ENCODE results near the gene CPNE1. TPM values are rescaled to one million over a fixed set of nuclear protein-coding genes. Genes with fewer than 3 reads are reported as not detected.

CPNE1 gene
- total and polyA plus RNA-seq, 10 of the 15 experiments (the other 5 are each of a cell fraction or from before 2014, with no cell fraction given) = 84.9 to 209 (median 146) TPM

DNA sequence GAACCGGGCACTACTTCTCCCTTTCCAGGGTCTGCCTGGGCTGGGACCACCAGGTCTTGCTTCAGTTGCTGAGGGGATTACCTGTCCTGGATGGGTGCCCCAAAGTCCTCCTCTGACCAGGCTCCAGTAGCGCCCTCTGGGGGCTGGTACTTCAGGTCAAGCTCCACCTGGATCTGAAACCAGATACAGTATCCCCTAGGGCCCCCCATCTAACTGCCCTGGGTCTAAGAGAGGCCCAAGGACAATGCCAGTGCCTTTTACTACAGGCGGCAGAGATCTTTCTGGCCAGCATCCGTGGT, 60.3 kb downstream of the CPNE1 start:
- no peak overlapping the region for H2AFZ ChIP-seq (ENCODE audit: control insufficient read depth, low read depth, low read length)
- H3K79me2 ChIP-seq (ENCODE audit: control insufficient read depth, insufficient read depth, low read length) = no peaks in the 10 kb centered on the region
- ChIA-PET RAD21 (ENCODE audit: unreplicated experiment) (interaction anchor here (0.5 to 1.0 kb wide), 2 partner anchors 13 to 49 kb away, joined by 4 read pairs; no protein-coding TSS in a partner anchor), CTCF (interaction anchor here (0.5 to 3.8 kb wide), 12 partner anchors 8 to 141 kb away, joined by 3 to 27 read pairs (median 4); partner anchors contain the start of gene SPAG4), POLR2A (interaction anchor here (0.5 to 2.0 kb wide), 2 partner anchors 14 to 138 kb away, joined by 4 read pairs; no protein-coding TSS in a partner anchor), SMC1A (ENCODE audit: uncharacterized antibody, unreplicated experiment) (interaction anchor here (0.7 to 2.0 kb wide), 6 partner anchors 13 to 141 kb away, joined by 3 to 6 read pairs (median 3); no protein-coding TSS in a partner anchor)
- H3K4me3 ChIP-seq = no peak overlapping the region
- BruUV-seq (replicated peaks) = no TSS peak
- no peak overlapping the region for H3K4me2 ChIP-seq (ENCODE audit: control insufficient read depth, insufficient read depth)
- 26% methylated on average over 4 of the region's 4 CpGs for WGBS (ENCODE audit: insufficient coverage, insufficient replicate concordance, low lambda C conversion rate, missing lambda C conversion rate)
- no peaks in the 10 kb centered on the region for H4K20me1 ChIP-seq (ENCODE audit: control insufficient read depth, insufficient read depth)
- in situ Hi-C loops (cut with MboI) (no loop called here), intact Hi-C loops (cut with micrococcal nuclease; ENCODE audit: unreplicated experiment) (loop anchor here (5.0 kb wide), 1 partner anchor 93 kb away; the partner anchor contains the start of genes NFS1 and ROMO1)
- FAIRE-seq = no peak
- H3K27ac ChIP-seq (ENCODE audit: control insufficient read depth, insufficient read depth) = no peak overlapping the region
- DNase-seq (ENCODE audit: low read depth, low spot score) = no peak
- H3K9me3 ChIP-seq (replicated peaks; ENCODE audit: control insufficient read depth, insufficient read depth, low read length) = no peaks in the 10 kb centered on the region
- peak; percentile 42 for ATAC-seq
- peaks cover 9 to 11% of the 10 kb centered on the region in 2 experiments; a peak in 3 of 4 replicates for H3K27me3 ChIP-seq (replicated peaks in 1 of 2; ENCODE audit: control insufficient read depth in 2 of 2, insufficient read depth in 2 of 2, low read length in 1 of 2)
- TF ChIP-seq ZBED1 (IDR thresholded peaks at IDR 0.05; ENCODE audit: borderline replicate concordance) = no peak
- TF ChIP-seq, protein P1, sequence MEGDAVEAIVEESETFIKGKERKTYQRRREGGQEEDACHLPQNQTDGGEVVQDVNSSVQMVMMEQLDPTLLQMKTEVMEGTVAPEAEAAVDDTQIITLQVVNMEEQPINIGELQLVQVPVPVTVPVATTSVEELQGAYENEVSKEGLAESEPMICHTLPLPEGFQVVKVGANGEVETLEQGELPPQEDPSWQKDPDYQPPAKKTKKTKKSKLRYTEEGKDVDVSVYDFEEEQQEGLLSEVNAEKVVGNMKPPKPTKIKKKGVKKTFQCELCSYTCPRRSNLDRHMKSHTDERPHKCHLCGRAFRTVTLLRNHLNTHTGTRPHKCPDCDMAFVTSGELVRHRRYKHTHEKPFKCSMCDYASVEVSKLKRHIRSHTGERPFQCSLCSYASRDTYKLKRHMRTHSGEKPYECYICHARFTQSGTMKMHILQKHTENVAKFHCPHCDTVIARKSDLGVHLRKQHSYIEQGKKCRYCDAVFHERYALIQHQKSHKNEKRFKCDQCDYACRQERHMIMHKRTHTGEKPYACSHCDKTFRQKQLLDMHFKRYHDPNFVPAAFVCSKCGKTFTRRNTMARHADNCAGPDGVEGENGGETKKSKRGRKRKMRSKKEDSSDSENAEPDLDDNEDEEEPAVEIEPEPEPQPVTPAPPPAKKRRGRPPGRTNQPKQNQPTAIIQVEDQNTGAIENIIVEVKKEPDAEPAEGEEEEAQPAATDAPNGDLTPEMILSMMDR (IDR thresholded peaks at IDR 0.05 in 2 of 3, conservative IDR thresholded peaks at IDR 0.05 in 1 of 3; ENCODE audit: control insufficient read depth in 2 of 3, extremely low read depth in 1 of 3, insufficient read depth in 1 of 3, low read depth in 3 of 3, low read length in 3 of 3) = peak; percentile 24 to 52 (median 42)
- no peaks in the 10 kb centered on the region for H3K36me3 ChIP-seq (ENCODE audit: control insufficient read depth in 2 of 2, insufficient read depth in 2 of 2, low read length in 1 of 2)
- H3K9ac ChIP-seq (ENCODE audit: control insufficient read depth, insufficient read depth, low read length) = no peak overlapping the region
- peaks cover 19% of the 10 kb centered on the region for H3K4me1 ChIP-seq (ENCODE audit: control insufficient read depth, insufficient read depth, low read length)

Measured in GM12878 (cell line).